Lung (tissue), 12 donors: ENCODE data around the gene LMBR1. TPM values are rescaled to one million over a fixed set of nuclear protein-coding genes. Genes with fewer than 3 reads are reported as not detected.

Source experiments
- ATAC-seq: fragments of 200-7000 bp; cut with Tn5 transposase; one replicate; pipeline ENCODE4 v1.9.1; 2020; ENCODE audit warnings: moderate number of reproducible peaks; ENCODE audit not compliant: insufficient read depth, low FRiP score
- DNase-seq, 3 donors: peaks; one replicate each; pipeline ENCODE4 v3.0.0-alpha.2; 2013 to 2017
- H3K27ac ChIP-seq, 2 donors: one replicate each; pipeline ENCODE4 v1.5.1; 2013; ENCODE audit warnings: mild to moderate bottlenecking in 2 of 2, moderate library complexity in 2 of 2, control low read depth in 1 of 2, inconsistent platforms in 1 of 2, low read depth in 1 of 2, low read length in 1 of 2
- H3K27me3 ChIP-seq, 3 donors: one replicate each; pipeline ENCODE4 v1.5.1; 2013; ENCODE audit warnings: low read length in 2 of 3; ENCODE audit not compliant: control insufficient read depth in 3 of 3, insufficient read depth in 3 of 3
- H3K36me3 ChIP-seq, 4 donors: one replicate each; pipeline ENCODE4 v1.5.1; 2013; ENCODE audit warnings: low read length in 4 of 4, mild to moderate bottlenecking in 1 of 4, moderate library complexity in 1 of 4; ENCODE audit not compliant: control insufficient read depth in 4 of 4, insufficient read depth in 4 of 4
- H3K4me1 ChIP-seq, 5 donors: one replicate each; pipeline ENCODE4 v1.5.1; 2013; ENCODE audit warnings: low read length in 5 of 5, mild to moderate bottlenecking in 2 of 5, moderate library complexity in 1 of 5; ENCODE audit not compliant: control insufficient read depth in 5 of 5, insufficient read depth in 5 of 5
- H3K4me3 ChIP-seq: one replicate; pipeline ENCODE4 v1.5.1; 2013; ENCODE audit warnings: mild to moderate bottlenecking, control low read depth, moderate library complexity
- H3K9ac ChIP-seq, 2 donors: one replicate each; pipeline ENCODE4 v1.5.1; 2013; ENCODE audit warnings: low read length in 2 of 2, control low read depth in 1 of 2; ENCODE audit not compliant: insufficient read depth in 1 of 2
- H3K9me3 ChIP-seq, 4 donors: one replicate each; pipeline ENCODE4 v1.5.1; 2013; ENCODE audit warnings: low read length in 3 of 4, mild to moderate bottlenecking in 1 of 4, moderate library complexity in 1 of 4; ENCODE audit not compliant: control insufficient read depth in 4 of 4, insufficient read depth in 3 of 4
- WGBS, 2 donors: extraction: QIAGEN DNeasy Blood & Tissue Kit; methylation state at CpG; one replicate each; pipeline ENCODE4 v1.1.7; 2013; 5-methylcytosine and 5-hydroxymethylcytosine counted together
- polyA plus RNA-seq, 2 donors: library from polyadenylated mRNA; stranded (reverse); fragments of 200-250 nt; gene quantifications; one replicate each; pipeline ENCODE4 v1.2.1, GENCODE V29; 2013
- total RNA-seq, 2 donors: library from RNA; depleted of rRNA in 1 of 2; stranded (reverse); fragments of >200 nt in 1 of 2; gene quantifications; one replicate each; pipeline ENCODE4 v1.2.1, GENCODE V29; 2014 to 2021
- TF ChIP-seq, protein P1 (sequence below): IDR thresholded peaks from 2 replicates; pipeline ENCODE4 v1.5.1; 2012; ENCODE audit warnings: mild to moderate bottlenecking; ENCODE audit errors: control extremely low read depth, extremely low read depth
- donor health status: control.
- donor health status: control.
- donor health status: Bipolar disorder and iron deficiency.
- donor health status: healthy.
- donor health status: DM: yes; HTN: yes; CAD: no.

Gene LMBR1
- total and polyA plus RNA-seq, 4 donors: 9.7 to 119 (median 45.0) TPM

DNA sequence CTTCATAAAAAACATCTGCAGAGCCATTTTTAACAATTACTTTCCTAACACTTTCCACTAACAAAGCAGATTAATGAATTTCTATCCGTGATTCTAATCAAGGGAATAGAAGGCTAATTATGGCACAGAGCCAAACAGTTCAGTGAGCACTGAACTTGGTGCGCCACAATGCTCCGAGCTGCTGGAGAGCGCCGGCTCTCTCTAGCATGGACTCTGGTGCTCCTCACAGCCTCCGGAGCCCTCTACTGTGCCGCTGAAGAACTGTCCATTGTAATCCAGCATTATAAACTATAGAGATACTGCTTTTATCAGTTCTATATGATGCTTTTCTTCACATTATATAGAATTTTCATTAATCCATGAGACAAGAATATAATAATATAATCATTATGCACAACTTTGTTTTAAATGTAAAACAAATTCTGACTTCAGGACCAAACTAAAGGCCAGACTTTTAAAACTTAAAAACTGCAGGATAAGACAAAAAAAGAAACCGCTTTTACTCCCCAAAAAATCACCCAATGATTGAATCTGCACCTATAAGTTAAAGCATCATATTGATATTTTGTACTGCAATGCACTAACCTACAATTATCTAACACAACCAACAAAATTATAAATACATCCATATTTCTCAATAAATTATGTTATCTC is 128.8 kb downstream of the LMBR1 start:
- H3K9me3 ChIP-seq: peaks cover 0 to 2% (median 0%) of the 10 kb centered on the region in 4 donors
- ATAC-seq: no peak
- DNase-seq: peak; percentile 77 to 90 (median 84)
- H3K9ac ChIP-seq: no peak overlapping the region
- peaks cover 2 to 8% (median 4%) of the 10 kb centered on the region in 4 donors for H3K36me3 ChIP-seq
- H3K27me3 ChIP-seq: no peaks in the 10 kb centered on the region
- no peak overlapping the region for H3K4me3 ChIP-seq
- TF ChIP-seq, protein P1, sequence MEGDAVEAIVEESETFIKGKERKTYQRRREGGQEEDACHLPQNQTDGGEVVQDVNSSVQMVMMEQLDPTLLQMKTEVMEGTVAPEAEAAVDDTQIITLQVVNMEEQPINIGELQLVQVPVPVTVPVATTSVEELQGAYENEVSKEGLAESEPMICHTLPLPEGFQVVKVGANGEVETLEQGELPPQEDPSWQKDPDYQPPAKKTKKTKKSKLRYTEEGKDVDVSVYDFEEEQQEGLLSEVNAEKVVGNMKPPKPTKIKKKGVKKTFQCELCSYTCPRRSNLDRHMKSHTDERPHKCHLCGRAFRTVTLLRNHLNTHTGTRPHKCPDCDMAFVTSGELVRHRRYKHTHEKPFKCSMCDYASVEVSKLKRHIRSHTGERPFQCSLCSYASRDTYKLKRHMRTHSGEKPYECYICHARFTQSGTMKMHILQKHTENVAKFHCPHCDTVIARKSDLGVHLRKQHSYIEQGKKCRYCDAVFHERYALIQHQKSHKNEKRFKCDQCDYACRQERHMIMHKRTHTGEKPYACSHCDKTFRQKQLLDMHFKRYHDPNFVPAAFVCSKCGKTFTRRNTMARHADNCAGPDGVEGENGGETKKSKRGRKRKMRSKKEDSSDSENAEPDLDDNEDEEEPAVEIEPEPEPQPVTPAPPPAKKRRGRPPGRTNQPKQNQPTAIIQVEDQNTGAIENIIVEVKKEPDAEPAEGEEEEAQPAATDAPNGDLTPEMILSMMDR: peak; percentile 30
- no peak overlapping the region for H3K27ac ChIP-seq
- H3K4me1 ChIP-seq: peaks cover 0 to 1% (median 0%) of the 10 kb centered on the region in 5 donors
- WGBS, 2 donors: 38 to 54% methylated on average over 8 of the region's 8 CpGs

DNA sequence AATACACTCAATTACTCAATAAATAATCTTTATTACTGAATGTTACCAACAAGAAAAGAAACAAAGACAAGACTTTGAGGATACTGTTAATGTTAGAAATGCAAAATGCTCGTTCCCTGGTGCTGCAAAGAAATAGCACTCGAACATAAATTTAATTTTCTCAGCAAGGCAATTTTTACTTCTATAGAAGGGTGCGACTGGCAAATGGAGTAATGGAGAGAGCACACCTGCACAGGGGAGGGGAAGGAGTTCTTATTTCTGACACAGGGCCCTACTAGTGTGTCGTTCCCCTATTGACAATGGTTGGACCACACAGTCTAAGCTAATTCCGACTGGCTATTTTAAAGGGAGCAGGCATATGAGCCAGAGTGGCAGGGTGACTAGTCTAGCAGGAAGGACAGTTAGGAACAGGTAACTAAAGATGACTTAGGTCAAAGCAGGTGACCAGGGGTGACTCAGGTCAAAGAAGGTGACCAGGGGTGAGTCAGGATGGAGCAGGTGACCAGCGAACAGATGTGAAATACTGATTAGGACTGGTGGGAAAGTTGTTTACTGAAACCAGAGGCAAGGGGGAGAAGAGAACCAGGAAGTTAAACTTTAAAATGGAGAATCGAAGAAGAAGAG is 133.3 kb downstream of the LMBR1 start:
- ATAC-seq: no peak
- no peak for DNase-seq
- H3K9me3 ChIP-seq: peaks cover 0 to 2% (median 0%) of the 10 kb centered on the region in 4 donors
- WGBS, 2 donors: 87 to 98% methylated on average over 7 of the region's 7 CpGs
- no peak overlapping the region for H3K27ac ChIP-seq
- no peak overlapping the region for H3K9ac ChIP-seq
- TF ChIP-seq, protein P1: no peak
- H3K27me3 ChIP-seq: no peaks in the 10 kb centered on the region
- peaks cover 0 to 6% (median 4%) of the 10 kb centered on the region in 4 donors for H3K36me3 ChIP-seq
- peaks cover 0 to 1% (median 0%) of the 10 kb centered on the region in 5 donors for H3K4me1 ChIP-seq
- no peak overlapping the region for H3K4me3 ChIP-seq

DNA sequence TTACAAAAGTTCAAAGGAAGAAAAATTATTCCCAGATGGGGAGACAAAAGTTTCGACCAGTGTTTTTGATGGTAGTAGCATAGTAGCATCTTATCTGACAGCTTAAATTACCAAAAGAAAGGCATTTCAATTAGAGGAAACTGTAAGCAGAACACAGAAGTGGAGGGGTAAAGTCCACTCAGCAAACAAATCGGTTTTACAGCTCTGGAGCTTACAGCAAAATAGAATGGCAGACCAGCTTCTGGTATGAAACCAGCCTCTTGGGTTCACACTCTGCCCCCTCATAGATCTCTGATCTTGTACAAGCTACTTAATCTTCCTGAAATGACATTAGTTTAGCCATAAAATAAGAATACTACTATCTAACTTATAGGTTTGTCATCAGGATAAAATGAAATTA is 133.8 kb downstream of the LMBR1 start:
- TF ChIP-seq, protein P1: no peak
- Histone ChIP-seq H3K36me3 (peaks cover 0 to 7% (median 5%) of the 10 kb centered on the region in 4 donors), H3K9ac (no peak overlapping the region), H3K27ac (no peak overlapping the region), H3K4me1 (peaks cover 0 to 1% (median 0%) of the 10 kb centered on the region in 5 donors), H3K4me3 (no peak overlapping the region), H3K9me3 (peaks cover 0 to 2% (median 0%) of the 10 kb centered on the region in 4 donors), H3K27me3 (no peaks in the 10 kb centered on the region)
- DNase-seq: no peak
- no peak for ATAC-seq
- WGBS, 2 donors: 97 to 99% methylated on average over 2 of the region's 2 CpGs
